Measurements from ENCODE around the gene SHISA2.

GRCh38 chr13:26025196-26025595, 26.6 kb downstream of the SHISA2 start:
- TF ChIP-seq CTCF (conservative IDR thresholded peaks at IDR 0.05; ENCODE audit: low read length), result no peak
- TF ChIP-seq EZH2phosphoT487 (IDR thresholded peaks at IDR 0.05; ENCODE audit: borderline replicate concordance), result no peak
